Kidney (tissue), 14 donors: ENCODE measurements around the gene MINAR2. TPM values are rescaled to one million over a fixed set of nuclear protein-coding genes. Genes with fewer than 3 reads are reported as not detected.

Experiments used
- DNase-seq, 5 donors: peaks; one replicate each; pipeline ENCODE4 v3.0.0-alpha.2; 2013 to 2020
- FAIRE-seq: peaks from 2 replicates; lab custom pipeline; 2012; peaks lifted over from hg19 to GRCh38; lab: Jason Lieb, UNC
- H3K27ac ChIP-seq, 2 donors: one replicate each; pipeline ENCODE4 v1.7.0; 2013; ENCODE audit warnings: low read depth in 2 of 2, low read length in 2 of 2, inconsistent platforms in 1 of 2
- H3K27me3 ChIP-seq: one replicate; pipeline ENCODE4 v1.7.1; 2013; ENCODE audit warnings: low read length, inconsistent platforms; ENCODE audit not compliant: control insufficient read depth, insufficient read depth
- H3K36me3 ChIP-seq, 3 donors: one replicate each; pipeline versions ENCODE4 v1.7.0 to v1.7.1; 2013; ENCODE audit warnings: low read length in 3 of 3, control low read depth in 1 of 3, inconsistent platforms in 1 of 3; ENCODE audit not compliant: insufficient read depth in 3 of 3, control insufficient read depth in 2 of 3
- H3K4me1 ChIP-seq, 3 donors: one replicate each; pipeline versions ENCODE4 v1.7.0 to v1.7.1; 2013; ENCODE audit warnings: low read length in 3 of 3, inconsistent platforms in 1 of 3, low read depth in 1 of 3; ENCODE audit not compliant: control insufficient read depth in 2 of 3, insufficient read depth in 2 of 3
- H3K4me3 ChIP-seq, 3 donors: one replicate each; pipeline versions ENCODE4 v1.7.0 to v1.8.1; 2013; ENCODE audit warnings: low read length in 3 of 3, control low read depth in 1 of 3, inconsistent platforms in 1 of 3
- H3K9ac ChIP-seq, 3 donors: one replicate each; pipeline versions ENCODE4 v1.7.0 to v1.7.1; 2013; ENCODE audit warnings: low read length in 3 of 3, control low read depth in 1 of 3, inconsistent platforms in 1 of 3
- H3K9me3 ChIP-seq, 3 donors: one replicate each; pipeline versions ENCODE4 v1.7.0 to v1.7.1; 2013; ENCODE audit warnings: low read length in 3 of 3, control low read depth in 1 of 3, inconsistent platforms in 1 of 3; ENCODE audit not compliant: control insufficient read depth in 2 of 3, insufficient read depth in 1 of 3
- CTCF ChIP-seq: IDR thresholded peaks from 3 replicates; pipeline ENCODE4 v1.5.1; 2012; ENCODE audit warnings: mild to moderate bottlenecking, moderate library complexity, borderline replicate concordance; ENCODE audit not compliant: insufficient read depth; ENCODE audit errors: extremely low read depth
- intact Hi-C: fragments of 100-400 bp; cut with DNase I; formaldehyde crosslinking; loops from one replicate; pipeline ENCODE4 v1.11.1; 2022
- polyA plus RNA-seq: library from polyadenylated mRNA; stranded (reverse); fragments of 350-450 nt; fragmentation: Illumina TruSeq; extraction: RNeasy Lipid Tissue Mini Kit (QIAGEN cat#74804); gene quantifications from one replicate; pipeline ENCODE4 v1.2.3, GENCODE V29; 2014; ENCODE audit warnings: low read depth, low replicate concordance; ENCODE audit not compliant: insufficient read depth
- total RNA-seq: library from RNA; stranded (reverse); fragmentation: NEBNext Ultra II Directional; extraction: Animal tissue kit (Norgen Biotek cat#: 25700); gene quantifications from one replicate; pipeline ENCODE4 v1.2.1, GENCODE V29; 2021
- donor health status: control.
- donor health status: control.
- donor health status: control.
- donor health status: control.
- donor health status: control.
- donor health status: DM: yes; HTN: yes; CAD: no.
- donor health status: Normal renal cell carcinoma (clear cell type).

Gene MINAR2
- total and polyA plus RNA-seq, 2 donors from 2014 or later, result not detected

GRCh38 chr5:129716651-129717050 lies 31.2 kb upstream of the MINAR2 start:
- Histone ChIP-seq H3K36me3 (no peaks in the 10 kb centered on the region), H3K27ac (no peak overlapping the region), H3K27me3 (no peaks in the 10 kb centered on the region), H3K4me3 (no peak overlapping the region), H3K9me3 (no peaks in the 10 kb centered on the region), H3K9ac (no peak overlapping the region), H3K4me1 (no peaks in the 10 kb centered on the region)
- TF ChIP-seq CTCF, result no peak
- intact Hi-C loops, result no loop called here
- no peak for FAIRE-seq
- DNase-seq, result peak in 2 of 5 donors; percentile 6 to 25

- intact Hi-C loops, result no loop called here
- no peaks in the 10 kb centered on the region for H3K27me3 ChIP-seq
- TF ChIP-seq CTCF, result no peak
- DNase-seq, result no peak
- H3K9ac ChIP-seq, result no peak overlapping the region
- H3K4me3 ChIP-seq, result no peak overlapping the region
- no peaks in the 10 kb centered on the region for H3K36me3 ChIP-seq
- no peaks in the 10 kb centered on the region for H3K9me3 ChIP-seq
- FAIRE-seq, result no peak
- H3K27ac ChIP-seq, result no peak overlapping the region
- no peaks in the 10 kb centered on the region for H3K4me1 ChIP-seq
Measured at GRCh38 chr5:129717751-129718310, 30.1 kb upstream of the MINAR2 start.

- no peaks in the 10 kb centered on the region for H3K27me3 ChIP-seq
- H3K27ac ChIP-seq, result no peak overlapping the region
- H3K4me1 ChIP-seq, result no peaks in the 10 kb centered on the region
- H3K9me3 ChIP-seq, result no peaks in the 10 kb centered on the region
- peak in 2 of 5 donors; percentile 11 to 56 for DNase-seq
- intact Hi-C loops, result no loop called here
- no peaks in the 10 kb centered on the region for H3K36me3 ChIP-seq
- TF ChIP-seq CTCF, result no peak
- no peak overlapping the region for H3K4me3 ChIP-seq
- FAIRE-seq, result no peak
- no peak overlapping the region for H3K9ac ChIP-seq
Measured at GRCh38 chr5:129718471-129719090, 29.3 kb upstream of the MINAR2 start.

GRCh38 chr5:129724222-129724621 lies 23.7 kb upstream of the MINAR2 start:
- no peak for DNase-seq
- intact Hi-C loops, result no loop called here
- Histone ChIP-seq H3K9me3 (no peaks in the 10 kb centered on the region), H3K27ac (no peak overlapping the region), H3K9ac (no peak overlapping the region), H3K4me1 (no peaks in the 10 kb centered on the region), H3K27me3 (no peaks in the 10 kb centered on the region), H3K36me3 (no peaks in the 10 kb centered on the region), H3K4me3 (no peak overlapping the region)
- no peak for FAIRE-seq
- no peak for TF ChIP-seq CTCF
